ENCODE measurements around the gene RAB25.

DNA sequence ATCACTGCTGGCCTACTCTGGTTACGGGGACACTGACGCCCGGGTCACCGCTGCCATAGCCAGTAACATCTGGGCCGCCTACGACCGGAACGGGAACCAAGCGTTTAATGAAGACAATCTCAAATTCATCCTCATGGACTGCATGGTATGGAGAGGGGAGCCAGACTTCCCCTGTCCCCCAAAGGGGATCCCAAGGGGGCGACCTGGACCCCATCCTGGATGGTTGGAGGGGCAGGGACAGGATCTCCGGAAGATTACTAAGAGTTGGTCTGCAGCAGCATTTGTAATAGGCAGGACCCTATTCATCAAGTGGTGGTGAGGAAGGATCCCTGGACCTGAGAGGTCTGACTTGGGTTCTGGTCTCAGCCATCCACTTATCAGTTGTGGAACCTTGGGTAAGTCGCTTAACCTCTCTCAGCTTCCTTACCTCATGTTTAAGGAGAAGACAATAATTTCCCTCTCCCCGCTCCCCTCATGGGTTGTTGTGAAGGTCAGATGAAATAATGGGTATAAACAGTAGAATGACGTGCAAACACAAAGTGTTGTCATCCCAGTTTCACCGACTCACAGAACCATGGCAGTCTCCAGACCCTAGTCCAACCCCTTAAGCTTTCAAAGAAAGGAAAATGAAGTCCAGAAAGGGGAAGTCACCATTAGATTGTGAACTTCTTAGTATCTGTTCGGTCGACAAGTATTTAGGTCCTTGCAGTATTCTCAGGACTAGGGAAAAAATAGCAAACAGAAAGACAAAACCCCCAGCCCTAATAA lies 5.5 kb upstream of the RAB25 start:
- TF ChIP-seq, protein P1, sequence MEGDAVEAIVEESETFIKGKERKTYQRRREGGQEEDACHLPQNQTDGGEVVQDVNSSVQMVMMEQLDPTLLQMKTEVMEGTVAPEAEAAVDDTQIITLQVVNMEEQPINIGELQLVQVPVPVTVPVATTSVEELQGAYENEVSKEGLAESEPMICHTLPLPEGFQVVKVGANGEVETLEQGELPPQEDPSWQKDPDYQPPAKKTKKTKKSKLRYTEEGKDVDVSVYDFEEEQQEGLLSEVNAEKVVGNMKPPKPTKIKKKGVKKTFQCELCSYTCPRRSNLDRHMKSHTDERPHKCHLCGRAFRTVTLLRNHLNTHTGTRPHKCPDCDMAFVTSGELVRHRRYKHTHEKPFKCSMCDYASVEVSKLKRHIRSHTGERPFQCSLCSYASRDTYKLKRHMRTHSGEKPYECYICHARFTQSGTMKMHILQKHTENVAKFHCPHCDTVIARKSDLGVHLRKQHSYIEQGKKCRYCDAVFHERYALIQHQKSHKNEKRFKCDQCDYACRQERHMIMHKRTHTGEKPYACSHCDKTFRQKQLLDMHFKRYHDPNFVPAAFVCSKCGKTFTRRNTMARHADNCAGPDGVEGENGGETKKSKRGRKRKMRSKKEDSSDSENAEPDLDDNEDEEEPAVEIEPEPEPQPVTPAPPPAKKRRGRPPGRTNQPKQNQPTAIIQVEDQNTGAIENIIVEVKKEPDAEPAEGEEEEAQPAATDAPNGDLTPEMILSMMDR (conservative IDR thresholded peaks at IDR 0.05; ENCODE audit: low read depth, low read length), result no peak
- no peak for TF ChIP-seq EZH2 (IDR thresholded peaks at IDR 0.05; ENCODE audit: low read length, unreplicated experiment)

Measured in PC-3 (cell line).